Gastrocnemius medialis (tissue), 4 donors: ENCODE data around the gene WDR48. TPM values are rescaled to one million over a fixed set of nuclear protein-coding genes. Genes with fewer than 3 reads are reported as not detected.

ENCODE experiments used
- ATAC-seq, 2 donors: fragments of 150-250 bp; one replicate each; pipeline ENCODE4 v1.9.1; 2016
- DNase-seq, 2 donors: peaks; one replicate each; pipeline ENCODE4 v3.0.0-alpha.2; 2019
- H3K27ac ChIP-seq, 4 donors: fragments of 200-600 bp; sonication (generic); 1 replicate in 1 of 4; 2 replicates in 3 of 4; pipeline ENCODE4 v1.5.1; 2016 to 2018; ENCODE audit warnings: mild to moderate bottlenecking in 2 of 4, moderate library complexity in 1 of 4
- H3K27me3 ChIP-seq, 3 donors: fragments of 200-600 bp; sonication (generic) in 2 of 3; 1 replicate in 1 of 3; 2 replicates in 2 of 3; pipeline versions ENCODE4 v1.5.1 to v1.6.0; 2016 to 2019; ENCODE audit warnings: mild to moderate bottlenecking in 1 of 3, moderate library complexity in 1 of 3
- H3K36me3 ChIP-seq, 2 donors: fragments of 200-600 bp; sonication (generic) in 1 of 2; one replicate each; pipeline ENCODE4 v1.5.1; 2017 to 2018
- H3K4me1 ChIP-seq, 2 donors: fragments of 200-600 bp; sonication (generic) in 1 of 2; one replicate each; pipeline ENCODE4 v1.5.1; 2016 to 2017; ENCODE audit warnings: mild to moderate bottlenecking in 2 of 2
- H3K4me3 ChIP-seq, 4 donors: fragments of 200-600 bp; sonication (generic) in 3 of 4; 1 replicate in 1 of 4; 2 replicates in 3 of 4; pipeline ENCODE4 v1.5.1; 2016 to 2019; ENCODE audit warnings: mild to moderate bottlenecking in 2 of 4
- H3K9me3 ChIP-seq, 3 donors: fragments of 200-600 bp; sonication (generic) in 2 of 3; 1 replicate in 1 of 3; 2 replicates in 2 of 3; pipeline ENCODE4 v1.5.1; 2016 to 2019
- CTCF ChIP-seq, 5 experiments: fragments of 450-650 bp in 3 of 5; fragments of 200-600 bp in 2 of 5; sonication (generic) in 2 of 5; IDR thresholded peaks in 4 of 5; conservative IDR thresholded peaks in 1 of 5; 1 replicate in 4 of 5; 2 replicates in 1 of 5; pipeline ENCODE4 v1.5.1; 2016 to 2019; ENCODE audit warnings: antibody characterized with exemption in 5 of 5, mild to moderate bottlenecking in 3 of 5, moderate library complexity in 3 of 5
- POLR2A ChIP-seq, 2 donors: fragments of 450-650 bp; IDR thresholded peaks; one replicate each; pipeline ENCODE4 v1.6.1; 2017; ENCODE audit warnings: antibody characterized with exemption in 2 of 2, mild to moderate bottlenecking in 2 of 2, moderate library complexity in 2 of 2
- in situ Hi-C, 4 donors: fragments of 200-750 bp; cut with MboI; loops; one replicate each; pipeline versions ENCODE4 v1.15.0 to v1.8.0; 2017; ENCODE audit warnings: low sequenced_read_pairs in 4 of 4
- intact Hi-C: fragments of 100-400 bp; cut with DNase I; formaldehyde crosslinking; loops from one replicate; pipeline ENCODE4 v1.15.1; 2023; ENCODE audit warnings: low total_unique reads
- total RNA-seq, 4 donors: library from RNA; depleted of rRNA; stranded (reverse); fragments of >200 nt; gene quantifications; one replicate each; pipeline versions ENCODE4 v1.1.0 to v1.2.3, GENCODE V29; 2016

The WDR48 gene
- total RNA-seq, 4 donors from 2014 or later, result 14.8 to 26.5 (median 19.8) TPM

DNA sequence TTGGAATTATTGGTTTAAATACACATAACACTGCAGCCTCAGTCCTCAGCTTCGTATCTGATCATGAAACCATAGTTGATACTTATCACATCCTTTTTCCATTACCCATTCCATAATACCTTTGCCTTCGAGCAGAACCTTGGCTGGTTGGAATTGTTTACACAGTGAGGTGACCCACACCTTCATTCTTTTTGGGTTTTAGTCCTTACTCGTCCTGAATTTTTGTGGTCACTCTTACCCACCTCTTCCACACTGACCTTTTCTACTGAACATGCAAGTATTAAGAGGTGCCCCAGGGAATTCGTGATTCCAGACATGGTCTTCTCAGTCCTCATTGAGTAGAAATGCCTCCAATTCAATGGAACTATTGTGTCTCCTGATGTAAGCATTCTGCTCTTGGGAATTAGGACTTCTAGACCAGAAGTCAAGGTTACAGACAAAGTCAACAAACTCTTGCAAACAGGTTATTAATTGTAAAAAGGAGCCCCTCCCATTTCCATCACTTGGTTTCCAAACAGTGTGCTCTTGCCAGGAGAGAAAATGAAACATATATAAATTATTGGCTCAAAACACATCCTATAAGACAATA is 37.8 kb upstream of the WDR48 start:
- ATAC-seq, result no peak
- in situ Hi-C loops, result loop anchor here in 1 of 4 donors (25.0 kb wide), 1 partner anchor 477 kb away; no protein-coding TSS in a partner anchor
- Histone ChIP-seq H3K4me1 (no peaks in the 10 kb centered on the region), H3K36me3 (no peaks in the 10 kb centered on the region), H3K27me3 (peaks cover 0 to 4% (median 0%) of the 10 kb centered on the region in 3 donors), H3K27ac (no peak overlapping the region), H3K4me3 (no peak overlapping the region), H3K9me3 (no peaks in the 10 kb centered on the region)
- TF ChIP-seq POLR2A (IDR thresholded peaks at IDR 0.05) (no peak), CTCF (IDR thresholded peaks at IDR 0.05 in 4 of 5, conservative IDR thresholded peaks at IDR 0.05 in 1 of 5) (no peak)
- DNase-seq, result no peak
- intact Hi-C loops, result no loop called here

DNA sequence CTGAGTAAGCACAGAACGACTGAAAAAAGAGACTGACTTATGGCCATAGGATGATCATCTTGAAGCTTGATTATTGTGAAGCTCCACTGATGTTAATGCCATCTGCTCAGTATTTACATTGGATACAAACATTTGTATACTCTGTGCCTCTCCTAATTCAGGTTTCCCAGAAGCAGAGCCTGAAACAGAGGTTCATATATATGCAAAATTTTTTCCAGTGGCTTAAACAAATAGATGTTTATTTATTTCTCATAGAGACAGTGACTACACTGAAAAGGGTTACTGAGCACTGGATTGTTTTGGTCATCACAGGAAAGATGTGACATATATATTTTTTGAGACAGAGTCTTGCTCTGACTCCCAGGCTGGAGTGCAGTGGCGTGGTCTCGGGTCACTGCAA is 36.4 kb upstream of the WDR48 start:
- no peaks in the 10 kb centered on the region for H3K27me3 ChIP-seq
- ATAC-seq (no peak), DNase-seq (no peak)
- H3K9me3 ChIP-seq, result no peaks in the 10 kb centered on the region
- no peaks in the 10 kb centered on the region for H3K36me3 ChIP-seq
- no peak overlapping the region for H3K4me3 ChIP-seq
- in situ Hi-C loops (loop anchor here in 1 of 4 donors (25.0 kb wide), 1 partner anchor 478 kb away; no protein-coding TSS in a partner anchor), intact Hi-C loops (no loop called here)
- TF ChIP-seq CTCF (IDR thresholded peaks at IDR 0.05 in 4 of 5, conservative IDR thresholded peaks at IDR 0.05 in 1 of 5) (no peak), POLR2A (IDR thresholded peaks at IDR 0.05) (no peak)
- no peaks in the 10 kb centered on the region for H3K4me1 ChIP-seq
- H3K27ac ChIP-seq, result no peak overlapping the region

DNA sequence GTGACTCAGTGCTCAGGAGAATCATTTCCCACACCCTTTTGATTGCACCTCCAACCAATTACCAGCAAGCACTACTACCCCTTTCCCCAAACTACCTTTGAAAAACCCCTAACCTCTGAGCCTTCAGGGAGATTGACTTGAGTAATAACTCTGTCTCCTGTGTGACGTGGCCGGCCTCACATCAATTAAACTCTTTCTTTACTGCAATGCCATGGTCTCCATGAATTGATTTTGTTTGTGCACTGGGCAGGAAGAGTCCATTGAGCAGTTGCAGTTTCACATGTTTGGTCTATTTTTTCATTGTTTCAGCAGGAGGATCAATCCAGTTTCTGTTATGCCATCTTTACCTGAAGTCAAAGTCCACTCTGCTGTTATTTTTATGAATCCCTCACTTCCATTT is 32.5 kb upstream of the WDR48 start:
- Histone ChIP-seq H3K4me1 (no peaks in the 10 kb centered on the region), H3K27ac (no peak overlapping the region), H3K9me3 (no peaks in the 10 kb centered on the region), H3K4me3 (no peak overlapping the region), H3K36me3 (no peaks in the 10 kb centered on the region), H3K27me3 (no peaks in the 10 kb centered on the region)
- no peak for ATAC-seq
- no peak for DNase-seq
- intact Hi-C loops (no loop called here), in situ Hi-C loops (loop anchor here in 1 of 4 donors (25.0 kb wide), 1 partner anchor 482 kb away; no protein-coding TSS in a partner anchor)
- no peak for TF ChIP-seq POLR2A (IDR thresholded peaks at IDR 0.05)
- no peak for TF ChIP-seq CTCF (IDR thresholded peaks at IDR 0.05 in 4 of 5, conservative IDR thresholded peaks at IDR 0.05 in 1 of 5)

GRCh38 chr3:39021029-39021428 is 30.8 kb upstream of the WDR48 start:
- in situ Hi-C loops, result loop anchor here in 1 of 4 donors (25.0 kb wide), 1 partner anchor 484 kb away; no protein-coding TSS in a partner anchor
- ATAC-seq, result no peak

More at GRCh38 chr3:39021029-39021428, 30.8 kb upstream of the WDR48 start:
- H3K4me3 ChIP-seq, result no peak overlapping the region
- DNase-seq, result no peak
- no peaks in the 10 kb centered on the region for H3K4me1 ChIP-seq
- H3K27ac ChIP-seq, result no peak overlapping the region
- intact Hi-C loops, result no loop called here
- no peak for TF ChIP-seq POLR2A (IDR thresholded peaks at IDR 0.05)
- no peak for TF ChIP-seq CTCF (IDR thresholded peaks at IDR 0.05 in 4 of 5, conservative IDR thresholded peaks at IDR 0.05 in 1 of 5)
- no peaks in the 10 kb centered on the region for H3K27me3 ChIP-seq
- no peaks in the 10 kb centered on the region for H3K36me3 ChIP-seq
- H3K9me3 ChIP-seq, result no peaks in the 10 kb centered on the region
